Right atrium auricular region (tissue), 2 donors: Measurements from ENCODE around the gene ORC2. TPM values are rescaled to one million over a fixed set of nuclear protein-coding genes. Genes with fewer than 3 reads are reported as not detected.

Experiments used
- DNase-seq: peaks from one replicate; pipeline ENCODE4 v3.0.0-alpha.2; 2019; ENCODE audit warnings: low spot score
- H3K27ac ChIP-seq, 2 donors: fragments of 200-600 bp; sonication (generic); 1 replicate in 1 of 2; 2 replicates in 1 of 2; pipeline ENCODE4 v1.5.1; 2016 to 2019
- H3K27me3 ChIP-seq, 2 donors: fragments of 200-600 bp; sonication (generic); one replicate each; pipeline versions ENCODE4 v1.5.1 to v1.6.0; 2017 to 2019
- H3K36me3 ChIP-seq: fragments of 200-600 bp; sonication (generic); one replicate; pipeline ENCODE4 v1.5.1; 2016
- H3K4me1 ChIP-seq, 2 donors: fragments of 200-600 bp; sonication (generic); one replicate each; pipeline versions ENCODE4 v1.5.1 to v1.6.0; 2017 to 2019
- H3K4me3 ChIP-seq, 2 donors: fragments of 200-600 bp; sonication (generic); 1 replicate in 1 of 2; 2 replicates in 1 of 2; pipeline ENCODE4 v1.5.1; 2017 to 2019; ENCODE audit warnings: mild to moderate bottlenecking in 1 of 2, moderate library complexity in 1 of 2
- H3K9me3 ChIP-seq, 2 donors: fragments of 200-600 bp; sonication (generic); one replicate each; pipeline ENCODE4 v1.5.1; 2019
- CTCF ChIP-seq, 2 donors: fragments of 200-600 bp; sonication (generic); IDR thresholded peaks; one replicate each; pipeline ENCODE4 v1.5.1; 2019; ENCODE audit warnings: antibody characterized with exemption in 2 of 2
- total RNA-seq, 2 donors: library from RNA; depleted of rRNA; stranded (reverse); fragments of >200 nt; gene quantifications; one replicate each; pipeline ENCODE4 v1.1.0, GENCODE V29; 2016

Gene ORC2
- total RNA-seq, 2 donors from 2014 or later, result 8.5 to 14.7 TPM

DNA sequence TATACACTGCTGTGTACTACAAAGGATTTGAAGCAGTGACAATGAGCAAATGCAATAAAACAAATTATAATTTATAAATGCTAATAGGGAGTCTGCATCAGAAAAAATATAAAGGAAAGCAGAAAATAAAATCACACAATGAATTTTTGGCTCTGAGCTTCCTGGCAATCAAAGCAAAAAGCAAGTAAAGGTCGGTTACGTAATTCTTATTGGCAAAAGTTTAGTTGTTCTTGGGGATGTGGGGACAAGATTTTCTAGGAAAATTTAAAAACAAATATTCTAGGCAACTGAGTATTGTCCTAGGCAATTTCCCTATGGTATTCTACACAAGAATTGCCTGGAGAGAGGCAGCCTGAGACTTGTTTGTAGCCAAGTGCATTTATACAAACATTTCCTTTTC is 1.8 kb downstream of the ORC2 start:
- peak overlapping the region in 1 of 2 donors; percentile 84 for H3K27ac ChIP-seq

DNA sequence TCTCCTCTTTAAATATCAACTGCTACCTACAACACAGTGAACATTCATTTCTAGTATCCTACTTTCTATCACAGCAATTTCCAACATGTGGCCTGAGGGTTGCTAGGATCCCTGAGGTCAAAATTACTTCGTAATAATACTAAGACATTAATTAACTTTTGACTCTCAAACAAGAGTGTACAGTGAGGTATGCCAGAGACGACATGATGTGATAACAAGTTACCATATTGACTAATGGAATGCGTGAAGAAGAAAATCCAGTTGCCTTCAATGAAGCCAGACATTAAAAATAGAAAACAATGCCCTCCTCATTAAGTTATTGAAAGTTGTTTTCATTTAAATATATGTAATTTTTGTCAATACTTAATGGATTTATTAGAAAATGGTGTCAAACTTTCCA is 13.1 kb downstream of the ORC2 start:
- Histone ChIP-seq H3K27me3 (no peaks in the 10 kb centered on the region), H3K9me3 (no peaks in the 10 kb centered on the region), H3K4me1 (no peaks in the 10 kb centered on the region), H3K36me3 (peaks cover 52% of the 10 kb centered on the region), H3K4me3 (no peak overlapping the region), H3K27ac (no peak overlapping the region)
- no peak for TF ChIP-seq CTCF (IDR thresholded peaks at IDR 0.05)
- DNase-seq, result no peak

More for the DNA sequence above, 1.8 kb downstream of the ORC2 start:
- DNase-seq, result no peak
- Histone ChIP-seq H3K36me3 (peaks cover 13% of the 10 kb centered on the region), H3K4me1 (peaks cover 0 to 28% of the 10 kb centered on the region in 2 donors), H3K27me3 (no peaks in the 10 kb centered on the region), H3K9me3 (no peaks in the 10 kb centered on the region), H3K4me3 (no peak overlapping the region)
- TF ChIP-seq CTCF (IDR thresholded peaks at IDR 0.05), result no peak

GRCh38 chr2:200945395-200945729 is 18.1 kb downstream of the ORC2 start:
- H3K27me3 ChIP-seq, result no peaks in the 10 kb centered on the region
- H3K9me3 ChIP-seq, result no peaks in the 10 kb centered on the region
- H3K4me3 ChIP-seq, result no peak overlapping the region
- peaks cover 66% of the 10 kb centered on the region for H3K36me3 ChIP-seq
- H3K27ac ChIP-seq, result no peak overlapping the region
- H3K4me1 ChIP-seq, result no peaks in the 10 kb centered on the region
- TF ChIP-seq CTCF (IDR thresholded peaks at IDR 0.05), result no peak
- DNase-seq, result no peak

DNA sequence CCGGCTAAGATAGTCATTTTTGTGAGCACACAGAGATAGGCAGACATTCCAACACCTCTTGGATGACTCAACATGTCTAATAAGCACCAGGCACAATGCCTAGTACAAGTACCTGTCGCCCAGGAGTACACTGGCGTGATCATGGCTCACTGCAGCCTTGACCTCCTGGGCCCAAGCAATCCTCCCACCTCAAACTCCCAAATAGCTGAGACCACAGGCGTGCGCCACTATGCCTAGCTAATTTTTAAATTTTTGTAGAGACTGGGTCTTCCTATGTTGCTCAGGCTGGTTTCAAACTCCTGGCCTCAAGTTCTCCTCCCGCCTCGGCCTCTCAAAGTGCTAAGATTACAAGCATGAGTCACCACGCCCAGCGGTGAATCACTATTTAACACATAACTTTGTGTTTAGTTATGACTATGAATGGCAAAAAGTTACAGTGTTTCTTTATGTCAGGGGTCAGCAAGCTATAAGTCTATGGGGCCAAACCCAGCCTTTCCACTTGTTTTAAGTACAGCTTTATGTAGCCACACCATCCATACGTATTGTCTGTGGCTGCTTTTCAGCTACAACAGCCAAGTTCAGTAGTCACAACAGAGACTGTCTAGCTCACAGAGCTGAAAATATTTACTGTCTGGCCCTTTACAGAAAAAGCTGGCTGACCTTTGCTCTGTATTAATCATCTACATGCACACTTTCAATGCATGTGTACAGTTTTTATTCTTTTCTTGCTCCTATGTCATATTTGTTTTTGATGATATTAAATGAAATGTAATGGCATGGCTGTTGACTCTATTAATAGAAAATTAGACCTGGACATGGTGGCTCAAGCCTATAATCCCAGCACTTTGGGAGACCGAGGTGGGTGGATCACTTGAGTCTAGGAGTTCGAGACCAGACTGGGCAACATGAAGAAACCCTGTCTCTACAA is 18.7 kb downstream of the ORC2 start:
- Histone ChIP-seq H3K4me1 (no peaks in the 10 kb centered on the region), H3K36me3 (peaks cover 72% of the 10 kb centered on the region), H3K4me3 (no peak overlapping the region), H3K27me3 (no peaks in the 10 kb centered on the region), H3K27ac (no peak overlapping the region), H3K9me3 (no peaks in the 10 kb centered on the region)
- no peak for TF ChIP-seq CTCF (IDR thresholded peaks at IDR 0.05)
- DNase-seq, result no peak

GRCh38 chr2:200943527-200944105 is 19.8 kb downstream of the ORC2 start:
- Histone ChIP-seq H3K27me3 (no peaks in the 10 kb centered on the region), H3K4me1 (no peaks in the 10 kb centered on the region), H3K4me3 (no peak overlapping the region), H3K9me3 (no peaks in the 10 kb centered on the region), H3K36me3 (peaks cover 68% of the 10 kb centered on the region), H3K27ac (no peak overlapping the region)
- no peak for DNase-seq
- no peak for TF ChIP-seq CTCF (IDR thresholded peaks at IDR 0.05)
